Smooth muscle cell (in vitro differentiated cells): ENCODE data around the gene C1orf74. TPM values are rescaled to one million over a fixed set of nuclear protein-coding genes. Genes with fewer than 3 reads are reported as not detected.

Source experiments
- DNase-seq: peaks from one replicate; lab custom pipeline; 2025; ENCODE audit not compliant: unreplicated experiment; lab: John Stamatoyannopoulos, UW
- H2AFZ ChIP-seq: fragments of 200-600 bp; sonication (generic); 2 replicates; pipeline ENCODE4 v1.6.0; 2016; ENCODE audit warnings: antibody characterized with exemption, low read depth, mild to moderate bottlenecking
- H3F3A ChIP-seq: fragments of 200-600 bp; sonication (generic); 2 replicates; pipeline ENCODE4 v1.6.0; 2017; ENCODE audit warnings: antibody characterized with exemption, low read depth
- H3K27ac ChIP-seq: fragments of 200-600 bp; sonication (generic); 2 replicates; pipeline ENCODE4 v1.5.1; 2016; ENCODE audit warnings: low read depth, mild to moderate bottlenecking
- H3K27me3 ChIP-seq: fragments of 200-600 bp; sonication (generic); 2 replicates; pipeline ENCODE4 v1.6.1; 2016; ENCODE audit warnings: low read depth, mild to moderate bottlenecking
- H3K36me3 ChIP-seq: fragments of 200-600 bp; sonication (generic); 2 replicates; pipeline ENCODE4 v1.5.1; 2016; ENCODE audit warnings: low read depth
- H3K4me1 ChIP-seq: fragments of 200-600 bp; sonication (generic); 2 replicates; pipeline ENCODE4 v1.5.1; 2016; ENCODE audit warnings: low read depth
- H3K4me2 ChIP-seq: fragments of 200-600 bp; sonication (generic); 2 replicates; pipeline ENCODE4 v1.6.0; 2016; ENCODE audit warnings: mild to moderate bottlenecking
- H3K4me3 ChIP-seq: fragments of 200-600 bp; sonication (generic); 2 replicates; pipeline ENCODE4 v1.5.1; 2016; ENCODE audit warnings: mild to moderate bottlenecking
- H3K79me2 ChIP-seq: fragments of 200-600 bp; sonication (generic); 2 replicates; pipeline ENCODE4 v1.6.0; 2016; ENCODE audit warnings: low read depth, mild to moderate bottlenecking
- H3K9ac ChIP-seq: fragments of 200-600 bp; sonication (generic); 2 replicates; pipeline ENCODE4 v1.6.0; 2016; ENCODE audit warnings: low read depth
- H3K9me3 ChIP-seq: fragments of 200-600 bp; sonication (generic); replicated peaks from 2 replicates; pipeline ENCODE4 v1.5.1; 2016; ENCODE audit warnings: low read depth
- H4K20me1 ChIP-seq: fragments of 200-600 bp; sonication (generic); 2 replicates; pipeline ENCODE4 v1.6.0; 2016; ENCODE audit warnings: low read depth
- WGBS: methylation state at CpG from one replicate; pipeline ENCODE4 v1.1.7; 2016; ENCODE audit warnings: low lambda C conversion rate; 5-methylcytosine and 5-hydroxymethylcytosine counted together
- polyA plus RNA-seq: library from polyadenylated mRNA; unstranded; fragments of >200 nt; fragmentation: Nextera tagmentation; extraction: Ambion mirVana; gene quantifications from 2 replicates; pipeline ENCODE4 v1.2.1, GENCODE V29; 2016
- total RNA-seq: library from RNA; depleted of rRNA; stranded (reverse); fragments of >200 nt; gene quantifications from 2 replicates; pipeline ENCODE4 v1.2.3, GENCODE V29; 2014
- TF ChIP-seq, protein P1 (sequence below): fragments of 200-600 bp; sonication (generic); IDR thresholded peaks from 2 replicates; pipeline ENCODE4 v1.5.1; 2017; ENCODE audit warnings: borderline replicate concordance, mild to moderate bottlenecking, antibody characterized with exemption; ENCODE audit not compliant: insufficient read depth, poor library complexity, severe bottlenecking

Gene C1orf74
- total and polyA plus RNA-seq, 2 experiments from 2014 or later = 1.0 to 5.0 TPM

DNA sequence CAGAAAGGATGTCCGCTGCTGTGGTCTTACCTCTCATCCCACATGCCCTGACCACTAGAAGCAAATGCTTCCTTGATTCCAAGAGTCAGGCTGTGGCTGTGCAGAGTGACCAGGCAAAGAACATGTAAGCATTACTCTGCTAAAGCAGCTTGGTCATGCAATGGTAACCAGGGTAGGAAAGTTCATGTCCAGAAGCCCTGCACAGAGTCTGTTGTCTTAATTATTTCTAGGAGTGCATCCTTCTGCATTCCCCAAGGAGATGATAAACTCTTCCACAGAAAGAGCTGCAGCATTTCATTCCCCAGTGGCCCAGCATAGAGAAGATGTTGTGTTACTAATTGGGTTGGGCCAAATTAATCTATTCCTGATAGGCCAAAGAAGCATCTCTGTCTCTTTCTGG is 33.3 kb upstream of the C1orf74 start:
- Histone ChIP-seq H3K36me3 (no peaks in the 10 kb centered on the region), H3K9ac (no peak overlapping the region), H3K79me2 (no peaks in the 10 kb centered on the region), H3K27me3 (peaks cover 9% of the 10 kb centered on the region), H3F3A (no peaks in the 10 kb centered on the region), H3K4me2 (no peak overlapping the region), H3K4me1 (no peaks in the 10 kb centered on the region), H3K27ac (no peak overlapping the region), H3K4me3 (no peak overlapping the region), H4K20me1 (no peaks in the 10 kb centered on the region), H3K9me3 (no peaks in the 10 kb centered on the region), H2AFZ (no peak overlapping the region)
- DNase-seq = no peak
- 96% methylated on average over 1 of the region's 1 CpG for WGBS
- TF ChIP-seq, protein P1, sequence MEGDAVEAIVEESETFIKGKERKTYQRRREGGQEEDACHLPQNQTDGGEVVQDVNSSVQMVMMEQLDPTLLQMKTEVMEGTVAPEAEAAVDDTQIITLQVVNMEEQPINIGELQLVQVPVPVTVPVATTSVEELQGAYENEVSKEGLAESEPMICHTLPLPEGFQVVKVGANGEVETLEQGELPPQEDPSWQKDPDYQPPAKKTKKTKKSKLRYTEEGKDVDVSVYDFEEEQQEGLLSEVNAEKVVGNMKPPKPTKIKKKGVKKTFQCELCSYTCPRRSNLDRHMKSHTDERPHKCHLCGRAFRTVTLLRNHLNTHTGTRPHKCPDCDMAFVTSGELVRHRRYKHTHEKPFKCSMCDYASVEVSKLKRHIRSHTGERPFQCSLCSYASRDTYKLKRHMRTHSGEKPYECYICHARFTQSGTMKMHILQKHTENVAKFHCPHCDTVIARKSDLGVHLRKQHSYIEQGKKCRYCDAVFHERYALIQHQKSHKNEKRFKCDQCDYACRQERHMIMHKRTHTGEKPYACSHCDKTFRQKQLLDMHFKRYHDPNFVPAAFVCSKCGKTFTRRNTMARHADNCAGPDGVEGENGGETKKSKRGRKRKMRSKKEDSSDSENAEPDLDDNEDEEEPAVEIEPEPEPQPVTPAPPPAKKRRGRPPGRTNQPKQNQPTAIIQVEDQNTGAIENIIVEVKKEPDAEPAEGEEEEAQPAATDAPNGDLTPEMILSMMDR = no peak

DNA sequence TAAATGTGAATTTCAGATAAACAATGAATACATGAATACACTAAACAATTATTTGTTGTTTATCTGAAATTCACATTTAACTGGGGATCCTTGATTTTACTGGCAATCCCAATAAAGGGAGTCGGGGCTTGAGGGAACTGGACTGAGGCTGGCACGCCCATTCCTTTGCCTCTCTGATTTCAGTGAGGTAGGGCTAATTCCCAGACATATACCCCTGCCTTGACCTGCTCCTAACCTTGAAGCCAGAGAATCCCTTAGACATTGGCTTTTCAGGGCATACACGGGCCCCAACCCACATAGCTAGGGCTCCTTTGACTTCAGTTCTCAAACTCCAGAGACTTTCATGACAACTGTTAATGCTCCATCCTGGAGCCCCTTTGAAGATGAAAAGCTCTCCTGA is 32.6 kb upstream of the C1orf74 start:
- no peak for DNase-seq
- peak overlapping the region; percentile 89 for H3K27ac ChIP-seq
- H3K9ac ChIP-seq = no peak overlapping the region
- H3F3A ChIP-seq = no peaks in the 10 kb centered on the region
- no peaks in the 10 kb centered on the region for H3K9me3 ChIP-seq
- H2AFZ ChIP-seq = no peak overlapping the region
- no peaks in the 10 kb centered on the region for H4K20me1 ChIP-seq
- H3K4me2 ChIP-seq = no peak overlapping the region
- WGBS = 62% methylated on average over 3 of the region's 3 CpGs
- no peaks in the 10 kb centered on the region for H3K36me3 ChIP-seq
- no peaks in the 10 kb centered on the region for H3K4me1 ChIP-seq
- peaks cover 9% of the 10 kb centered on the region for H3K27me3 ChIP-seq
- H3K79me2 ChIP-seq = no peaks in the 10 kb centered on the region
- TF ChIP-seq, protein P1 = no peak
- no peak overlapping the region for H3K4me3 ChIP-seq

DNA sequence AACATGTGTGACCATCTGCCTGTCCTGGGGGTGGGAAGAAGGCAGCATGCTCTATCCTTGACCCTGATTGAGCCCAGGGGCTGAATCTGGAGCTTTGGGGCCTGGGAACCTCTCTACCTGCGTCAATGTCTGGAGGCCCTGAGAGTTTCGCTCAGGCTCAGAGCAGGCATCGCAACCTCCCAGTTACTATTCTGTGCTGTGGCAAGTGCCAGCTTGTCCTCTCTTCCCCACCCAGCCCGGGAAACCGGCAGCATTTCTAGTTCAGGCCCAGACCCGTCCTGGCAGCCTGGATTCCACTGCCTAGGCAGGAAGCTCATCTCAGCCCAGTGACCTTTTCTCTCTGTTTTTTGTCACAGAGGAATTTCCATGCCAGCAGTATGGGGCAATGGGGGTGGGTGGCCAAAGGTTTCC is 31.6 kb upstream of the C1orf74 start:
- H3K4me1 ChIP-seq = no peaks in the 10 kb centered on the region
- H3K27me3 ChIP-seq = peaks cover 9% of the 10 kb centered on the region
- no peak for DNase-seq
- TF ChIP-seq, protein P1 = no peak
- no peaks in the 10 kb centered on the region for H3F3A ChIP-seq
- peak overlapping the region; percentile 57 for H3K4me2 ChIP-seq
- H3K4me3 ChIP-seq = no peak overlapping the region
- 75% methylated on average over 6 of the region's 6 CpGs for WGBS
- no peaks in the 10 kb centered on the region for H3K36me3 ChIP-seq
- no peak overlapping the region for H2AFZ ChIP-seq
- no peaks in the 10 kb centered on the region for H4K20me1 ChIP-seq
- peak overlapping the region; percentile 48 for H3K9ac ChIP-seq
- H3K27ac ChIP-seq = peak overlapping the region; percentile 89
- H3K9me3 ChIP-seq = no peaks in the 10 kb centered on the region
- no peaks in the 10 kb centered on the region for H3K79me2 ChIP-seq

DNA sequence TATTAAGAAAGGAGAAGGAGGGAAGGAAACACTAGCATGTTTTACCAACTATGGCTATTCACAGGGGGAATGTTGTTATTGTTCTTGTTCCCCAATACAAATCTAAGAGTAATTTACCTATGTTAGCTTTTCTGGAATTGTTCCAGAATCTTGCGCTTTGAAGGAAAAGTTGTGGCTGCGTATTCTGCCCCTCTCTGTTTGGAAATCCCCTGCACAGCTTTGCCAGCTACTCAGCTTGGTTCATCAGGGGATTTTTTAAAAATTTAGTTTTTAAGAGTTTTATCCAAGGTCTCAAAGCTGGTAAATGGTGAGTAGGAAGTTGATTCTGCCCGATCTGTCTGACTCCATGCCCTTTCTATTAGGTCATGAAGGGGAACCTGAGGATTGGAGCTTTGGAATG is 31.1 kb upstream of the C1orf74 start:
- WGBS = 85% methylated on average over 3 of the region's 3 CpGs
- no peaks in the 10 kb centered on the region for H3K36me3 ChIP-seq
- H3K79me2 ChIP-seq = no peaks in the 10 kb centered on the region
- DNase-seq = no peak
- no peaks in the 10 kb centered on the region for H3F3A ChIP-seq
- no peaks in the 10 kb centered on the region for H3K9me3 ChIP-seq
- H3K9ac ChIP-seq = peak overlapping the region; percentile 48
- H3K4me3 ChIP-seq = no peak overlapping the region
- TF ChIP-seq, protein P1 = no peak
- peaks cover 9% of the 10 kb centered on the region for H3K27me3 ChIP-seq
- no peak overlapping the region for H2AFZ ChIP-seq
- no peaks in the 10 kb centered on the region for H3K4me1 ChIP-seq
- H3K27ac ChIP-seq = peak overlapping the region; percentile 89
- H4K20me1 ChIP-seq = no peaks in the 10 kb centered on the region
- no peak overlapping the region for H3K4me2 ChIP-seq
